NCI-H2227 treated with DMSO at 0.1 percent for 48 hours (cell line): ENCODE measurements around the gene APOB.

ENCODE experiments used
- DNase-seq: peaks from one replicate; lab custom pipeline; 2025; lab: John Stamatoyannopoulos, UW

APOB gene

DNA sequence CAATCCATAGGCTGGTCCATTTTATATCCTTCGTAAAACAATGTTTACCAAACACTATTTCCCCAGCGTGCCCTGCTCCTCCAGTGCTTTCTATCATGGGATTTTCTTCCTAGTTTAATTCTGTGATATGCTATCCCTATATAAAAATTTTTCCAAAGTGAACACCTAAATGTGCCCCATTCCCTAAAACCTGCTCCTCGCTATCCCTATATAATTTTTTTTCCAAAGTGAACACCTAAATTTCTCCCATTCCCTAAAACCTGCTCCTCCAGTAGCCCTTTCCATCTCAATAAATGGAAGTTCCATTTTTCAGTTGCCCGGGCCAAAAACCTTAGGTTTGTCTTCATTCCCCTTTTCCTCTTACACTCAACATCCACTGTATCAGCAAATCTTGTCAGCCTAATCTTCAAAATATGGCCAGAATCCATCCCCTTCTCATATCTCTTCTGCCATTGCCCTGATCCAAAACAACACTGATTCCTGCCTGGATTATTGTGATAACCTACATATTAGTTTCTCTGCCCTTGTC is 26.1 kb downstream of the APOB start:
- no peak for DNase-seq

DNA sequence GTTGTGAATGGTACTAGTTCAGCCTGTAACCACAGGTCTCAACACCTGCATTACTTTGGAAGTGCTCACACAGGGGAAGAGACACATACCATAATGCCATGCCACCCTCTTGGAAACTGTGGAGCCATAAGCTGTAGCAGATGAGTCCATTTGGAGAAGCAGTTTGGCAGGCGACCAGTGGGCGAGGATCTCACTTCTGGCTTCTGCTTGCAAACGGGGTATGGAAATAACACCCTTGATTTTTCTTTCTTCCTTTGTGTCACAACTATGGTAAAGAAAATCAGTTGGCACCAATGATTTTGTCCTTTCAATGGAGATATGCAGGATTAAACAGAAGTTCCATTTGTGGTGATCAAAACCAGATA is 28.6 kb downstream of the APOB start:
- no peak for DNase-seq

DNA sequence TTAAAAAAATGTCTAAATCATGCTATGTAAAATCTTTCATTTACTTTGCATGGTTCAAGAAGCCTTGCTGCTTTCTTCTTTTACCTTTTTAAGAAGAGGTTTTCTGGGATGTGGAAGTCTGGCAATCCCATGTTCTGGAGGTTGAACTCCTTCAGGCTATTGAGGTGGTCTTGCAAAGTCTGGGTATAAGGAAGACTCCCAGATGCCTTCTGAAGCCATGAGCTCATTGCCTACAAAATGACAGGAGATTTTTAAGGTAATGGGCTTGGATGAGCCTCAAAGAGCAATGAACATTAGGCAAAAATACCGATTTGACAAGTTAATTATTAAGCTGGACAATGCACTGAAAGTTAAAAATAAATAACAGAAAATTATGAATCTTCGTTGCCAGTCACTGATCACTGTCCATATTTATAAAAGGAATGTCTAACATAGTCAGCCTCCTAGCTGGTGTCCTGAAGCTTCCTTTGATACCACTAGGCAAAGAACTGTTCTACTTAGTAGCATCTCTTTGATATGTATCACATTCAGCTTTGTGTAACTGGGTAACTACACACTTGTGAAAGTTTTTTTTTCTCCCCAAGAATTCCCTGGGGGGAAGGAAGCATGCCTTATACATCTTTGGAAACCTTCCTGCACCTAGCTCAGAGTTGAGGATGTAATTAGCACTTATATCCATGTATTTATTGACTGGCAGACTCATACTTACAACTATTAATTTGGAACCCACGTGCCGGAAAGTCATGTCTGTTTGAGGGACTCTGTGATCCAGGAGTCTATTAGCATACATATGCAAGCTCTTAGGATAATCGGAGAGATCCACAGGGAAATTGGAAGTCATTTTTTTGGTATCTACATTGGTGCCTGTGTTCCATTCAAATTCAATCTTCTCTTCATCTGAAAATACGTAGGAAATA is 29.3 kb downstream of the APOB start:
- no peak for DNase-seq

DNA sequence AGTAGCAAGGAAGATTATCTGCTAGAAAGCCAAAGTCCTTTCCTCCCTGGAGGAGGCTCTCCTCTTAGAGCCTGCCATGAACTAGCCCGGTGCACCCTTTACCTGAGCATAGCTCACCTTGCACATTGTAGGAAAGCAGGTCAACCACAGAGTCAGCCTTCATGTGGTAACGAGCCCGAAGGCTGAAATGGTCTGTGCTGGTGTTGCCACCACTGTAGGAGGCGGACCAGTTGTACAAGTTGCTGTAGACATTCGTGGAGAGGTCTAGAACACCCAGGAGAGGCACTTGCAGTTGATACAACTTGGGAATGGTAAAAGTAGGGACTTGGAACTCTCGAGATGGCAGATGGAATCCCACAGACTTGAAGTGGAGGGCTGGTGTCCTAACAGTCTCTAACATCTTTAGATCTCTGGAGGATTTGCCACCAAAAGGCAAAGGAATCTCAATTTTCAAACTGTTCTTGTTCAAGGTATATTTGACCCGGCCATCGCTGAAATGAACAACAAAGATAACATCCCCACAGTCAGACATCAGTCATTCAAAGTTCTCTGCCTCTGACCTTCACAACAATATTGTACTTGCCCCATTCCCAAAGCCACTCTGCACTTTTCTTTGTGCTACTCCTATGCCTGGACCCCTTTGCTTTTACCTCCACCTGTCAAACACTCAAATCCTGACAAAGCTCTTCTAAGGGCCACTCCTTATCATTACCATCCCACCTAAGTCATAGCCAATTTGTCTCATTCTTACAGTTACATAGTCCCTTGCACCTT is 30.6 kb downstream of the APOB start:
- DNase-seq = no peak

DNA sequence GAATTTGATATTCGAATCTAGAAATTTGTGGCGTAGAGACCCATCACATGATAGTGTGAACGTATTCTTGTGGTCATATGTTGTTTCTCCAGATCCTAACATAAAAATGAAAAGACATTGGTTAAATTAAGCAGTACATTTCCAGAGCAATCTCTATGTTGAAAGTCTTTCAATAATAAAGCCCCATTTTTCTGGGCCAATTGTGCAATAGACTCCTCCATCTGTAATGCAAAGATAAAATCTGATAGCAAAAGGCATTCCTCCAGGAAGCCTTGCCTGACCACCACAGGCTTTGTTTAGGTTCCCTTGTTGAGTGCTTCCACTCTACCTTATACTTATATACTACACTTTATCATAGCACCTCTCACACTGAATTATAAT is 31.3 kb downstream of the APOB start:
- no peak for DNase-seq

DNA sequence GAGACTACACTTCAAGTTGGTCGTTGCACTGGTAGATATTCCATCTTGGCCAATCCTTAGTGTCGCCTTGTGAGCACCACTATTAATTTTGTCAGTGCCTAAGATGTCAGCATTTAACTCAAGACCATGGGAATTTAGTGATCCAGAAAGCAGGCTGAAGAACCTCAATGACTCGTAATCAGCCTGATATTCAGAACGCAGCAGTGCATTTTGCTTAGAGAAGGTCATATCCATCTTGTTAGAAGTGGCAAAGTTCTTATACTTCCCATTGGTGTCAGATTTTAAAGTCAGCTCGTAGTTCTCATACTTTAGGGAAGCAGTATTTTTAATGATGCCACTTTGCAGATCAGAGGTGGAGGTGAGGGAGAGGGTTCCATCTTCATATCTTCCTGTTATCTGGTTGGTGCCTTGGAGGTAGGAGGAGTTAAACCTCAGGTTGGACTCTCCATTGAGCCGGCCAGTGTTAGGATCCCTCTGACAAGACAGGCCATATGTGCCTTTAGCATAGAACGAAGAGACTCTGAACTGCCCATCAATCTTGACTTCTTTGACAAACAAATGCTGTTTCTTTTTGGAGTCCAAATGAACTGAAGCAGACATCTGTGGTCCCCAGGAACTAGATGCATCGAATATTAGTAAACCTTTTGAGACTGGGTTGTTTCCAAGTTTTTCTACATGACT is 31.9 kb downstream of the APOB start:
- DNase-seq = no peak

DNA sequence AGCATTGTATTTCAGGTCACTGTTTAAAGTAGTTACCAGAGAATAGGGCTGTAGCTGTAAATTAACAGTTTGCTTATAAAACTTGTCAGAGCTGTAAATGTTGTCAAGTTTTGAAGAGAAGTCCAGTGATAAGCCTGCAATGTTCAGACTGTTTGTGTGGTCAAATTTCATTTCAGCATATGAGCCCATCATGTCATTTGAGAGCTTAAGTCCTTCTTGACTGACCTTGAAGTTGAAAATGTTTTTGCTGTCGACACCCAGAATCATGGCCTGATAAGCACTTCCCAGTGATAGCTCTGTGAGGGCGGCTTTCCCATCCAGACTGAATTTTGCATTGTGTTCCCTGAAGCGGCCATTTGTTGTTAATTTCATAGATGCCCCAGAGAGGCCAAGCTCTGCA is 32.4 kb downstream of the APOB start:
- no peak for DNase-seq

DNA sequence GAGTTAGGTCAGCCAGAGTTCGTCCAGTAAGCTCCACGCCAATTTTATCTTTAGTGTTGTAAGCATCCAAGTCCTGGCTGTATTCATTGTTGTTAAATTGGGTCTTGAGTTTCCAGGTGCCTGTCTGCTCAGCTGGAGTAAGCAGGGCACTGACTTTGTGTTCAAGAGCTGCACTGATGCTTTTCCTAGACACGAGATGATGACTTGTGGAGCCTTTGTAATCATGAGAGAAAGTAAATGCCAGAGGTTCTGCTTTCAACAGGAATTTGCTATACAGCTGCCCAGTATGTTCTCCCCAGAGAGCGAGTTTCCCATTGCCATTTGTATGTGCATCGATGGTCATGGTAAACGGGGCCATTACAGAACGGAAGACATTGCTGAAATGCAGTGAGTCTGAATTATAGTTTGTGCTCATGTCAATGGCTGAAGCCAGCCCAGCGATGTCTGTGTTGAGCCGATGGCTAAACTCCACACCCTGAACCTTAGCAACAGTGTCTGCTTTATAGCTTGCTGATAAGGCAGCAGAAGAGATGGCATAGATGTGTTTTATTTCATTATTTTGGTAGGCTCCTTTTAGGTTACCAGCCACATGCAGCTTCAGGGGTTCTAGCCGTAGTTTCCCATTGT is 32.9 kb downstream of the APOB start:
- DNase-seq = no peak

DNA sequence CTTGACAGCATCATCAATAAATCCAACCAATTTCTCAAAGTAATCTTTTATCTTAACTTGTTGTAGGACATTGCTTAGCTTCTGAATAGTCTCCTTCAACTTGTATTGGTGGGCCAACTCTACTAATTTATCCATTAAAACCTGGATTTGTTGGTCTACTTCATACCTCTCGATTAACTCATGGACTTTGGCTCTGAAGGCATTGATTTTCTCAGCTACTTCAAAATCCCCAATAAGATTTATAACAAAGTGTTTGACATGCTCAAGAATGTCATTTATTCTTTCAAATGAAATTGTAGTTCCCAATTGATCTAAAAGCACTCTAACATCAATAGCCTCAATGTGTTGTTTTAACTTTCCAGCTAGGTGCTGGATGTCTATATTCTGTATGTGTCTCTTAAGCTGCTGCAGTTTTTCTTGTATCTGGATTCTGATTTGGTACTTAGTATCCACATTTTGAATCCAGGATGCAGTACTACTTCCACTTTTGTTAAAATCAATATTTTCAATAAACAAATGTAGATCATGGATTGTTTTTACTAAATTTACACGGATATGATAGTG is 34.1 kb downstream of the APOB start:
- DNase-seq = no peak

DNA sequence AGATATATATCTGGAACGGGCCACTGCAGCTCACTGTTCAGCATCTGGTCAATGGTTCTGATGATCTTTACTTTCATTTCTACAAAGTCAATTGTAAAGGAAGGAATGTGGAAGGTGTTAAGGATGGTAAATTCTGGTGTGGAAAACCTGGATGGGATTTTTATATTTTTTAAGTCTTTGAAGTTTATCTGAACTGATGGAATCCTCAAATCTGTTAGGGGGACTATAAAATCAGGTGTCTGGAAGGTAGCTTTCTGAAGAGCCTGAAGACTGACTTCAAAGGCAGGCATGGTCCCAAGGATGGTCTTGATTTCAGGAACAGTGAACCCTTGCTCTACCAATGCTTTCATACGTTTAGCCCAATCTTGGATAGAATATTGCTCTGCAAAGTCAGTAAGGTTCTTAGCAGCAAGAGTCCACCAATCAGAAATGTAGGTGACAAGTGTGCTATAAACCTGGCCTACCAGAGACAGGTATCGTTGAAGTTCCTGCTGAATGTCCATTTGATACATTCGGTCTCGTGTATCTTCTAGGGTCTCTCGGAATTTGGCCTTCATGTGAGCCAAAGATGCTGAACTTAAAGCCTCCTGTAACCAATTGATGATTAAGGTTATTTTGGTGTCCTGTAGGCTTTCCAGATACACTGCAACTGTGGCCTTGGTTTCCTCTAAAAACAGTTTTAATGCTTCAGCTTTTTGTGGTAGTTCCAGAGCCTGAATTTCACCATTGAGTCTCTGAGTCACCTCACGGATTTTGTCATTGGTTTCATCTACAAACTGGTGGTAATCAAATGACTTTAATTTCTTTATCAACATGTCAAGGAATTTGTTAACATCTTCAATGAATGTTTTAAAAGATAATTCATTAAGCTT is 34.8 kb downstream of the APOB start:
- no peak for DNase-seq

DNA sequence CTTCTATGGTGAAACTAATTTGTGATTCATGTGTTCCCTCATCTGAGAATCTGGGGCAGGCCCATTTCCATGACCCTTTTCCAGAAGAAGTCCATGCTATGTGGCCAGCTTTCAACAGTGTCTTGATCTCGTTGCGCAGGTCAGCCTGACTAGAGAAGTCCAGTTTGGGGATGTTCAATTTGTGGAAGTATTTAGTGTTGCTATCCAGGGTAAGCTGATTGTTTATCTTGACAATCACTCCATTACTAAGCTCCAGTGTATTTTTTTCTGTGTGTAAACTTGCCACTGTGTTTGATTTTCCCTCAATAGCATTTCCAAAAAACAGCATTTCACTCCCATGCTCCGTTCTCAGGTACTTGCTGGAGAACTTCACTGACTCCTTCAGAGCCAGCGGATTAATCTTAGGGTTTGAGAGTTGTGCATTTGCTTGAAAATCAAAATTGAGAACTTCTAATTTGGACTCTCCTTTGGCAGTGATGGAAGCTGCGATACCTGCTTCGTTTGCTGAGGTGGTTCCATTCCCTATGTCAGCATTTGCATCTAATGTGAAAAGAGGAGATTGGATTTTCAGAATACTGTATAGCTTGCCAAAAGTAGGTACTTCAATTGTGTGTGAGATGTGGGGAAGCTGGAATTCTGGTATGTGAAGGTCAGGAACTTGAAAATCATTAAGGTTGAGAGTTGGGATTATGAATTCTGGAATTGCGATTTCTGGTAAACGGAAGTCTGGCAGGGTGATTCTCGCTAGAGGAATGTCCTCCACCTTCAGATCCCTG is 35.7 kb downstream of the APOB start:
- no peak for DNase-seq

DNA sequence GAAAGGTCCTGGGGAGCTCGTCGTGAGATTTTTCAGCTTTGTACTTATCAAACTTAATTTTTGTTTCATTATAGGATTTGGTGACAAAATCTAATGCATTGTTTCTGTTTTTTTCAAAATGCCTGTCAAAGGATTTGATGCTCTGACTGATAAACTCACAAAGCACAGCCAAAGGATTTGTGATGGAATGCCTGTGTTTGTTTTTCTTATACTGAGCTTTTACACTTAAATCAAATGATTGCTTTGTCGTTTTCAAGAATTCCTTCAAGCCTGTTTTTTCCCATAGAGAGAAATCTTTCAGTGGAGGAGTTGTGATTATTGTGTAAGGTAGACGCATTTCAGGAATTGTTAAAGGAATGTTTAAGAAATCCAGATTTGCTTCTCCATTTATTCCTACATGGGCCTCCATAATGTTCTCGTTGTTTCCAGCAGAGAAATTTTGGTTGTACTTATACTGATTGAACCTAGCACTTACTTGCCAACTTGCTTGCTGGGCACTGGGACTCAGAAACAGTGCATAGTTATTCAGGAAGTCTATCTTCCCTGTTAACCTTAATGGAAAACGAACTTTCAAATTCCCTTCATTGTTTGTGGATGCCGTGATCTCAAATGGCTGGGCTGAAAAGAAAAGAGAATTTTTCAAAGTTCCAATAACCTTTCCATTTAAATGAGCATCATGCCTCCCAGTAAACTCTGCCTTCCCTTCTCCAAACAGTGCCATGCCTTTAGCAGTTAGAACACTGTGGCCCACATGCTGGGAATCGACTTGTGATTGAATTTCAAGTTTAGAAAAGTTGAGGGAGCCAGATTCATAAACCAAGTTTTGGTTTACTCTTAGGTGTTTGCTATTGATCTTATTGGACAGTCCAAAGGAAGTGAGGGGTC is 36.5 kb downstream of the APOB start:
- no peak for DNase-seq

DNA sequence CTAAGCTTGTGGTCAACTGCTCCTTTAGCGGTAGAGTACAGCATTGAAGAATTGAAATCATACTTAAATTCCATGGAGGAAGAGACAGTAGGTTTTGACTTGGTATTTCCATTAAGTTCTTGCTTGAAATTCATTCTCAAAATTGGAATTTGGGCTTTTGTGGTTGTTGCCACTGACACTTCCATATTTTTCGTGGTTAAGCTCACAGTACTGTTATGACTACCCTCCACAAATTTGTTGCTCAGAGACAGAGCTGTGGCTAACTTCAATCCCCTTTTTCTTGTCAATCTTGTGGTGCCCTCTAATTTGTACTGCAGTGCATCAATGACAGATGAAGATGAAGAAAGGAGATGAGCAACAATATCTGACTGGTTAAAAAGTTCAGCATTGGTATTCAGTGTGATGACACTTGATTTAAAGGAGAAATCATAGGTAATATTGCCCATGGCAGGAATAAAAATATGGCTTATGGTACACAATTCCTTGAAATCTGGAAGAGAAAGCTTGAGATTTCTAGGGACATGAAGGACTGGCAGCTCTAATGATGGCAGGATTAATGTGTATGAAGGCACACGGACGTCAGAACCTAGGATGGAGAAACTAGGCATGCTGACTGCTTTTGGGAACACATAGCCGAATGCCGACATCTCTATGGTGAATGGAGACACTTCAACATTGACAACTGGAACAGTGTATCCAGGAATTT is 37.3 kb downstream of the APOB start:
- no peak for DNase-seq

DNA sequence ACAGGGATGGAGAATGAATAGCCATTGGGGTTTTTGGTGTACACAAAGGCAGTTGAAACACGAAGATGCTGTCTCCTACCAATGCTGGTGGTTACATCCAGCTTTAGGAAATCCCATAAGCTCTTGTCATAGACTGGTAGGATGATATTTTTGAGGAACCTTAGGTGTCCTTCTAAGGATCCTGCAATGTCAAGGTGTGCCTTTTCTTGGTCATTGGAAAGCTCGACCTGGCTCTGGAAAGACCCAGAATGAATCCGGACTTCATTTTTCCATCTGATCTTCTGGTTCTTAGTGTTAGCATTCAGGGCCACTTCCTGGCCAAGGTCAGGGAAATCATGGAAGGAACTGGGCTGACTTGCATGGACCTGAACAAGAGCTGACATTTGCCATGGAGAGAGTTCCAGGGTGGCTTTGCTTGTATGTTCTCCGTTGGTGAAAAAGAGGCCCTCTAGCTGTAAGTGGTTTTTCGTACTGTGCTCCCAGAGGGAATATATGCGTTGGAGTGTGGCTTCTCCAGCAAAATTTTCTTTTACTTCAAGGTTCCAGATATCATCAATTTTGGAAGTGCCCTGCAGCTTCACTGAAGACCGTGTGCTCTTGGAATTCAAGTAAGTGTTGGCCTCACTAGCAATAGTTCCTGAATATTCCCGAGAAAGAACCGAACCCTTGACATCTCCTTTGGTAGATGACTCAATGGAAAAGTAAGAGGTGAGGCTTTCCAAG is 38.0 kb downstream of the APOB start:
- DNase-seq = no peak

DNA sequence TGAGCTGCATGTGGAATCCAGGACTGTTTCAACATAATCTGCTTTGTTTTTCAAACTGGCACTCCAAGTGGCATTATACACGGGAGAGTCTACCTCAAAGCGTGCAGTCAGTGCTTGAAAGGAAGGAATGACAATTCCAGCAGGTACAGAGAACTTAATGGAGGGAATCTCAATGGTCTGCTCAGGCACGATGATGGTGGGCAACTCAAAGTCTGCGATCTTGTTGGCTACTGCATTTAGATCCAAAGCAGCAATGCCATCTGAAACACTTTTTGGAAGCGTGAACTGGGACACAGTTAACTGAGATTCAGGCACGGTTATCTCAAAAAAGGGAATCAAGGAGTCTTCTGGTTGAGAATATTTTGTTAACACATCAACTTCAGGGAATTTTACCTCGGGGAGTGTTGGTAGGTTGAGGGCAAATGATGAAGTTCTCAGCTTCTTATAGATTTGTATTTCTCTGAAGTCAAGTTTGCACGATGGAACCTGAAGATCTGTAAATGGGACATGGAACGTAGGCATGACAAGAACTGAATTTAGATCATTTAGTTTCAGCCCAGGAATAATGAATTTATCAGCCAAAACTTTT is 38.7 kb downstream of the APOB start:
- DNase-seq = no peak

DNA sequence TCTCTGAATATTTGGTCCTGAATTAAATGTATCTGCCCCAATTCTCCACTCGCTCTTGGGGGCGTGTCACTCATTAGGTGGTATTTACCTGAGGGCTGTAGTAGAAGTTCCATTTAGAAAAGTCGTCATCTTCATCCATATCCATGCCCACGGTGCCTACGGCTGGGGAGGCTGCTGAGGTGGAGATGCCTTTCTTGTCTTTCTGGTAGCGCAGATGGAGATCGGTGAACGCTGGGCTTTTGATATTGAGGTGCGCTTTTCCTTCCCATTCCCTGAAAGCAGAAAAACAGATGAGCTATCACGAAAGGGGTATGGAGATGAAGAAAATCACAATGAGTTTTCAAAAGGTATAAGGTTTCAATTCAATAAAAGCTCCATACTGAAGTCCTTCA is 39.7 kb downstream of the APOB start:
- DNase-seq = no peak

DNA sequence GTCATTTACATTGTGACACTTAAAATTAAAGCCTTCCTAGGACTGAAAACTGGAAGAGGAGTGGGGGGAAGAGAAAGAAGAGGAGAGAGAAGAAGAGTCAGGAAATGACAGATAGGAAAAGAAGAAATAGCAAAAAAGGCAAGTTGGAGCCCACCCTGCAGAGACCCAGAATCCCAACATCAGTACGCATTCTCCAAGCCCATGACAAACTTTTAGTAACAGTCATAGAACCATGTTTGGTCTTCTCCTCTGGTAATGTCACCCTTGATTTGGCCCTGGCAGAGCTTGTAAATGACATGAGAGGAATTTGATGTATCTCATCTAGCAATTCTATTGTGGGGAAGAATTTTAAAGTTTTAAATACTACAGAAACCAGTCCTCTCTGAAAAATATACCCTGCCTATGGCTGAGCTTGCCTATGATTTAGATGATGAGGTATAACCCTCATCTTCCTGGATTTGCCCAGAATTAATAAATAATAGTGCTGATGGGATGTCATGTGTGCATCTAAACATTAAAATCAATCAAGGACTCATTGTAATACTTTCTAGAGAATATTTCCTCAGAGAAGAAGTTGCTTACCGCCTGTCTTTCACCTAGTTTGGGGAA is 40.2 kb downstream of the APOB start:
- DNase-seq = no peak
